Loucy (cell line): Measurements from ENCODE around the gene PPP1R26.

Experiments used
- EZH2phosphoT487 ChIP-seq: fragments of 200-600 bp; IDR thresholded peaks from 2 replicates; pipeline ENCODE4 v1.6.1; 2018; ENCODE audit warnings: antibody characterized with exemption, mild to moderate bottlenecking, moderate library complexity, borderline replicate concordance
- TF ChIP-seq, protein P1 (sequence below): fragments of 200-600 bp; sonication (generic); conservative IDR thresholded peaks from 2 replicates; pipeline ENCODE4 v1.5.1; 2014; ENCODE audit warnings: mild to moderate bottlenecking, antibody characterized with exemption, low read length

GRCh38 chr9:135473972-135474543 lies 5.5 kb upstream of the PPP1R26 start:
- TF ChIP-seq, protein P1, sequence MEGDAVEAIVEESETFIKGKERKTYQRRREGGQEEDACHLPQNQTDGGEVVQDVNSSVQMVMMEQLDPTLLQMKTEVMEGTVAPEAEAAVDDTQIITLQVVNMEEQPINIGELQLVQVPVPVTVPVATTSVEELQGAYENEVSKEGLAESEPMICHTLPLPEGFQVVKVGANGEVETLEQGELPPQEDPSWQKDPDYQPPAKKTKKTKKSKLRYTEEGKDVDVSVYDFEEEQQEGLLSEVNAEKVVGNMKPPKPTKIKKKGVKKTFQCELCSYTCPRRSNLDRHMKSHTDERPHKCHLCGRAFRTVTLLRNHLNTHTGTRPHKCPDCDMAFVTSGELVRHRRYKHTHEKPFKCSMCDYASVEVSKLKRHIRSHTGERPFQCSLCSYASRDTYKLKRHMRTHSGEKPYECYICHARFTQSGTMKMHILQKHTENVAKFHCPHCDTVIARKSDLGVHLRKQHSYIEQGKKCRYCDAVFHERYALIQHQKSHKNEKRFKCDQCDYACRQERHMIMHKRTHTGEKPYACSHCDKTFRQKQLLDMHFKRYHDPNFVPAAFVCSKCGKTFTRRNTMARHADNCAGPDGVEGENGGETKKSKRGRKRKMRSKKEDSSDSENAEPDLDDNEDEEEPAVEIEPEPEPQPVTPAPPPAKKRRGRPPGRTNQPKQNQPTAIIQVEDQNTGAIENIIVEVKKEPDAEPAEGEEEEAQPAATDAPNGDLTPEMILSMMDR: no peak
- no peak for TF ChIP-seq EZH2phosphoT487
